ENCODE results near the gene GRID2. TPM values are rescaled to one million over a fixed set of nuclear protein-coding genes. Genes with fewer than 3 reads are reported as not detected.
A peak's percentile ranks its signal among the peaks of the same experiment; 100 is the strongest.

Gene GRID2
- total and polyA plus RNA-seq, 12 donors = 0.55 to 4.0 (median 2.0) TPM

DNA sequence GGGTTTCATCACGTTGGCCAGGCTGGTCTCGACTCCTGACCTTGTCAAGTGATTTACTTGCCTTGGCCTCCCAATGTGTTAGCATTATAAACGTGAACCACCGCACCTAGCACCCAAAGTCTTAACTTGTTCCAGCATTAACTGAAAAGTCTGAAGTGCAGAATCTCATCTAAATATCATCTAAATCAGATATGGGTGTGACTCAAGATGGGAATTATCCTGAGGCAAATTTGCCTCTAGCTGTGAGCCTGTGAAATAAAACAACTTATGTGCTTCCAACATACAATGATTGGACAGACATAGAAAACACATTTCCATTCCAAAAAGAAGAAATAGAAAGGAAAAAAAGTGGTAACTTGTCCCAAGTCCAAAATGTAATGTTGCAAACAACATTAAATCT, 883.7 kb downstream of the GRID2 start:
- DNase-seq = no peak
- TF ChIP-seq, protein P1, sequence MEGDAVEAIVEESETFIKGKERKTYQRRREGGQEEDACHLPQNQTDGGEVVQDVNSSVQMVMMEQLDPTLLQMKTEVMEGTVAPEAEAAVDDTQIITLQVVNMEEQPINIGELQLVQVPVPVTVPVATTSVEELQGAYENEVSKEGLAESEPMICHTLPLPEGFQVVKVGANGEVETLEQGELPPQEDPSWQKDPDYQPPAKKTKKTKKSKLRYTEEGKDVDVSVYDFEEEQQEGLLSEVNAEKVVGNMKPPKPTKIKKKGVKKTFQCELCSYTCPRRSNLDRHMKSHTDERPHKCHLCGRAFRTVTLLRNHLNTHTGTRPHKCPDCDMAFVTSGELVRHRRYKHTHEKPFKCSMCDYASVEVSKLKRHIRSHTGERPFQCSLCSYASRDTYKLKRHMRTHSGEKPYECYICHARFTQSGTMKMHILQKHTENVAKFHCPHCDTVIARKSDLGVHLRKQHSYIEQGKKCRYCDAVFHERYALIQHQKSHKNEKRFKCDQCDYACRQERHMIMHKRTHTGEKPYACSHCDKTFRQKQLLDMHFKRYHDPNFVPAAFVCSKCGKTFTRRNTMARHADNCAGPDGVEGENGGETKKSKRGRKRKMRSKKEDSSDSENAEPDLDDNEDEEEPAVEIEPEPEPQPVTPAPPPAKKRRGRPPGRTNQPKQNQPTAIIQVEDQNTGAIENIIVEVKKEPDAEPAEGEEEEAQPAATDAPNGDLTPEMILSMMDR (IDR thresholded peaks at IDR 0.05) = no peak
- no peak for TF ChIP-seq POLR2A (IDR thresholded peaks at IDR 0.05)
- Histone ChIP-seq H3K4me3 (no peak overlapping the region), H3K36me3 (replicated peaks in 1 of 2) (no peaks in the 10 kb centered on the region), H3K4me1 (replicated peaks in 1 of 2) (no peaks in the 10 kb centered on the region), H3K27ac (no peak overlapping the region), H3K27me3 (no peaks in the 10 kb centered on the region), H3K9me3 (replicated peaks in 1 of 3) (no peaks in the 10 kb centered on the region)
- intact Hi-C loops (cut with DNase I) = no loop called here
- 72 to 79% (median 74%) methylated on average over 4 of the region's 4 CpGs for WGBS, 4 donors

GRCh38 chr4:93187892-93188291, 884.1 kb downstream of the GRID2 start:
- no peak for TF ChIP-seq POLR2A (IDR thresholded peaks at IDR 0.05)
- TF ChIP-seq, protein P1 (IDR thresholded peaks at IDR 0.05) = no peak
- H3K36me3 ChIP-seq (replicated peaks in 1 of 2) = no peaks in the 10 kb centered on the region
- no peaks in the 10 kb centered on the region for H3K27me3 ChIP-seq
- no peaks in the 10 kb centered on the region for H3K9me3 ChIP-seq (replicated peaks in 1 of 3)
- no peak for DNase-seq
- WGBS, 4 donors = 89 to 97% (median 93%) methylated on average over 4 of the region's 4 CpGs
- no peak overlapping the region for H3K27ac ChIP-seq
- H3K4me1 ChIP-seq (replicated peaks in 1 of 2) = no peaks in the 10 kb centered on the region
- H3K4me3 ChIP-seq = no peak overlapping the region
- intact Hi-C loops (cut with DNase I) = no loop called here

DNA sequence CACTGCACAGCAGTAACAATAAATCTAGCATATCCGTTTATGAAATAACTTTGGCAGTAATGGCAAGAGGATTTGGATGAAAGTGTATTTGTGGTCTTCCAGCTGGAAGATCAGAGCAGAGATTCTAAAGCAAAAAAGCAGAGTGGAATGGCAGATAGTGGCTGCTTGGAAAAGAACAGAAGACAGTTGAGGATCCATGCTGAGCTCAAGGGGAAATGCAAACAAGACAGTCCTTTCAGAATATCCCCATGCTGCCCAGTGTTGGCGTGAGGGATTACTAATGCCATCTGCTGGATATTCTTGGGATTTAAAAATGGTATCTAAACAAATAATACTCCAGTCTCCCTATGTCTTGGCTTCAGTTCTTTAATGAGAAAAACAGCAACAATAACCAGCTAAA, 895.7 kb downstream of the GRID2 start:
- Histone ChIP-seq H3K36me3 (replicated peaks in 1 of 2) (no peaks in the 10 kb centered on the region), H3K9me3 (replicated peaks in 1 of 3) (no peaks in the 10 kb centered on the region), H3K27ac (no peak overlapping the region), H3K27me3 (no peaks in the 10 kb centered on the region), H3K4me1 (replicated peaks in 1 of 2) (no peaks in the 10 kb centered on the region), H3K4me3 (no peak overlapping the region)
- peak in 5 of 7 donors; percentile 13 to 24 (median 21) for DNase-seq
- intact Hi-C loops (cut with DNase I) = no loop called here
- TF ChIP-seq, protein P1 (IDR thresholded peaks at IDR 0.05) = peak; percentile 50 to 61 (median 55)
- TF ChIP-seq POLR2A (IDR thresholded peaks at IDR 0.05) = no peak
- 30 to 40% (median 35%) methylated on average over 2 of the region's 2 CpGs for whole genome bisulfite sequencing, 4 donors

- no peaks in the 10 kb centered on the region for H3K27me3 ChIP-seq
- H3K9me3 ChIP-seq (replicated peaks in 1 of 3) = no peaks in the 10 kb centered on the region
- intact Hi-C loops (cut with DNase I) = no loop called here
- H3K36me3 ChIP-seq (replicated peaks in 1 of 2) = no peaks in the 10 kb centered on the region
- TF ChIP-seq, protein P1 (IDR thresholded peaks at IDR 0.05) = no peak
- no peak for TF ChIP-seq POLR2A (IDR thresholded peaks at IDR 0.05)
- no peak overlapping the region for H3K4me3 ChIP-seq
- no peaks in the 10 kb centered on the region for H3K4me1 ChIP-seq (replicated peaks in 1 of 2)
- no peak for DNase-seq
- H3K27ac ChIP-seq = no peak overlapping the region
- 38 to 44% (median 41%) methylated on average over 4 of the region's 4 CpGs for WGBS, 4 donors
Measured at GRCh38 chr4:93201471-93202096, 897.8 kb downstream of the GRID2 start.
